K562 (cell line): ENCODE results near the gene CEP76.

Source experiments
- EP300 ChIP-seq: IDR thresholded peaks from 2 replicates; pipeline ENCODE4 v1.6.1; 2012; ENCODE audit warnings: low read length, improper control_type of control experiment
- HDAC6 ChIP-seq: IDR thresholded peaks from 2 replicates; pipeline ENCODE4 v1.6.1; 2012; ENCODE audit warnings: low read depth, mild to moderate bottlenecking, control low read depth, inconsistent platforms, low read length, moderate library complexity
- JUN ChIP-seq, 2 experiments: sonication (generic) in 1 of 2; formaldehyde crosslinking in 1 of 2; IDR thresholded peaks; 2 replicates each; pipeline versions ENCODE4 v1.6.1 to v1.8.0; 2012 to 2022; ENCODE audit warnings: borderline replicate concordance in 2 of 2, mild to moderate bottlenecking in 2 of 2, improper control_type of control experiment in 1 of 2, low read depth in 1 of 2, low read length in 1 of 2, missing genetic modification reagents in 1 of 2
- MYNN ChIP-seq, 2 experiments: sonication (generic); formaldehyde crosslinking in 1 of 2; IDR thresholded peaks; 2 replicates each; pipeline versions ENCODE4 v1.5.0 to v1.6.1; 2016 to 2020; ENCODE audit warnings: antibody characterized with exemption in 1 of 2, missing genetic modification reagents in 1 of 2
- SRSF9 ChIP-seq: fragments of 200-400 bp; formaldehyde crosslinking; IDR thresholded peaks from 2 replicates; pipeline ENCODE4 v1.6.1; 2017; ENCODE audit warnings: low read depth, low read length, borderline replicate concordance
- ZFP30 ChIP-seq: fragments of 250-450 bp; sonication (Bioruptor Pico); IDR thresholded peaks from 2 replicates; pipeline ENCODE4 v1.8.0; 2022; ENCODE audit warnings: moderate library complexity, mild to moderate bottlenecking, inconsistent platforms, borderline replicate concordance
- TF ChIP-seq, protein P1 (sequence below), 3 experiments: IDR thresholded peaks in 2 of 3; conservative IDR thresholded peaks in 1 of 3; 2 replicates each; pipeline ENCODE4 v1.5.1; 2011 to 2012; ENCODE audit warnings: low read length in 3 of 3, mild to moderate bottlenecking in 3 of 3, control low read depth in 2 of 3, improper control_type of control experiment in 1 of 3, inconsistent platforms in 1 of 3, low read depth in 1 of 3, mixed read lengths in 1 of 3, moderate library complexity in 1 of 3; ENCODE audit not compliant: insufficient read depth in 2 of 3
- TF ChIP-seq, protein P2 (sequence below): sonication (generic); formaldehyde crosslinking; IDR thresholded peaks from 2 replicates; pipeline ENCODE4 v1.8.0; 2023; ENCODE audit warnings: missing genetic modification reagents, mild to moderate bottlenecking, borderline replicate concordance
- TF ChIP-seq, protein P3 (sequence below): fragments of 450-650 bp; IDR thresholded peaks from 2 replicates; pipeline ENCODE4 v1.6.1; 2016; ENCODE audit warnings: borderline replicate concordance
- TF ChIP-seq, protein P4 (sequence below): sonication (generic); formaldehyde crosslinking; IDR thresholded peaks from 2 replicates; pipeline ENCODE4 v1.8.1; 2023; ENCODE audit warnings: mild to moderate bottlenecking, missing genetic modification reagents

DNA sequence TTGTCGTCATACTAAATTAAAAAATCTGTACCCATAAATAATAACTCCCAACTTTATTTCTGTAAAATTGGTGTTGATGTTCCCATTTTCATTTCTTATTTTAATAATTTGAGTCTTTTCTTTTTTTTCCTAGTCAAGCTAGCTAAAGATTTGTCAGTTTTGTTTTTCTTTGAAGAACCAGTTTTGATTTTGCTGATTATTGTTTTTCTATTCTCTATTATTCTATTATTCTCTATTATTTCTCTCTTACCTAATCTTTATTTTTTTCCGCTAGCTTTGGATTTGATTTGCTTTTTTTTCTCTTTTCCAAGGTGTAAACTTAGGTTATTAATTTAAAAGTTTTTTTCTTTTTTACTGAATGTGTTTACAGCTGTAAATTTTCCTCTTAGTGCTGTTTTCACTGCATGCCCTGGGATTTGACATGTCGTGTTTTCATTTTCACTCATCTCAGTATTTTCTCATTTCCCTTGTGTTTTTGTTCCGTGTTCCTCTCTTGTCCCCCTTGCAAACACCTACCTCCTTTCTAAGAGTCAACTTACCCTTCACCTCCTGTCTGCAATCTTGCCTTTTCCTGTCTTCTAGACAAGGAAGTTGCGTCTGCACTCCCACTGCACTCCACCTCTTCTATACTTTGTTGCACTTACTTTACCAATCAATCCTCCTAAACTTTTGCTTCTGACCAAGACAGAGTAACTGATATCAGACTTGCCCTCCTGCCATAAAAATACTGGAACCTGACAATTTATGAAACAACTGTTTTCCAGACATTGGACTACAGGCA is 19.2 kb upstream of the CEP76 start:
- TF ChIP-seq, protein P1, sequence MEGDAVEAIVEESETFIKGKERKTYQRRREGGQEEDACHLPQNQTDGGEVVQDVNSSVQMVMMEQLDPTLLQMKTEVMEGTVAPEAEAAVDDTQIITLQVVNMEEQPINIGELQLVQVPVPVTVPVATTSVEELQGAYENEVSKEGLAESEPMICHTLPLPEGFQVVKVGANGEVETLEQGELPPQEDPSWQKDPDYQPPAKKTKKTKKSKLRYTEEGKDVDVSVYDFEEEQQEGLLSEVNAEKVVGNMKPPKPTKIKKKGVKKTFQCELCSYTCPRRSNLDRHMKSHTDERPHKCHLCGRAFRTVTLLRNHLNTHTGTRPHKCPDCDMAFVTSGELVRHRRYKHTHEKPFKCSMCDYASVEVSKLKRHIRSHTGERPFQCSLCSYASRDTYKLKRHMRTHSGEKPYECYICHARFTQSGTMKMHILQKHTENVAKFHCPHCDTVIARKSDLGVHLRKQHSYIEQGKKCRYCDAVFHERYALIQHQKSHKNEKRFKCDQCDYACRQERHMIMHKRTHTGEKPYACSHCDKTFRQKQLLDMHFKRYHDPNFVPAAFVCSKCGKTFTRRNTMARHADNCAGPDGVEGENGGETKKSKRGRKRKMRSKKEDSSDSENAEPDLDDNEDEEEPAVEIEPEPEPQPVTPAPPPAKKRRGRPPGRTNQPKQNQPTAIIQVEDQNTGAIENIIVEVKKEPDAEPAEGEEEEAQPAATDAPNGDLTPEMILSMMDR (IDR thresholded peaks at IDR 0.05 in 2 of 3, conservative IDR thresholded peaks at IDR 0.05 in 1 of 3; ENCODE audit: insufficient read depth in 2 of 3, low read depth in 1 of 3, low read length in 3 of 3), result no peak
- TF ChIP-seq SRSF9, result no peak
- TF ChIP-seq, protein P2, sequence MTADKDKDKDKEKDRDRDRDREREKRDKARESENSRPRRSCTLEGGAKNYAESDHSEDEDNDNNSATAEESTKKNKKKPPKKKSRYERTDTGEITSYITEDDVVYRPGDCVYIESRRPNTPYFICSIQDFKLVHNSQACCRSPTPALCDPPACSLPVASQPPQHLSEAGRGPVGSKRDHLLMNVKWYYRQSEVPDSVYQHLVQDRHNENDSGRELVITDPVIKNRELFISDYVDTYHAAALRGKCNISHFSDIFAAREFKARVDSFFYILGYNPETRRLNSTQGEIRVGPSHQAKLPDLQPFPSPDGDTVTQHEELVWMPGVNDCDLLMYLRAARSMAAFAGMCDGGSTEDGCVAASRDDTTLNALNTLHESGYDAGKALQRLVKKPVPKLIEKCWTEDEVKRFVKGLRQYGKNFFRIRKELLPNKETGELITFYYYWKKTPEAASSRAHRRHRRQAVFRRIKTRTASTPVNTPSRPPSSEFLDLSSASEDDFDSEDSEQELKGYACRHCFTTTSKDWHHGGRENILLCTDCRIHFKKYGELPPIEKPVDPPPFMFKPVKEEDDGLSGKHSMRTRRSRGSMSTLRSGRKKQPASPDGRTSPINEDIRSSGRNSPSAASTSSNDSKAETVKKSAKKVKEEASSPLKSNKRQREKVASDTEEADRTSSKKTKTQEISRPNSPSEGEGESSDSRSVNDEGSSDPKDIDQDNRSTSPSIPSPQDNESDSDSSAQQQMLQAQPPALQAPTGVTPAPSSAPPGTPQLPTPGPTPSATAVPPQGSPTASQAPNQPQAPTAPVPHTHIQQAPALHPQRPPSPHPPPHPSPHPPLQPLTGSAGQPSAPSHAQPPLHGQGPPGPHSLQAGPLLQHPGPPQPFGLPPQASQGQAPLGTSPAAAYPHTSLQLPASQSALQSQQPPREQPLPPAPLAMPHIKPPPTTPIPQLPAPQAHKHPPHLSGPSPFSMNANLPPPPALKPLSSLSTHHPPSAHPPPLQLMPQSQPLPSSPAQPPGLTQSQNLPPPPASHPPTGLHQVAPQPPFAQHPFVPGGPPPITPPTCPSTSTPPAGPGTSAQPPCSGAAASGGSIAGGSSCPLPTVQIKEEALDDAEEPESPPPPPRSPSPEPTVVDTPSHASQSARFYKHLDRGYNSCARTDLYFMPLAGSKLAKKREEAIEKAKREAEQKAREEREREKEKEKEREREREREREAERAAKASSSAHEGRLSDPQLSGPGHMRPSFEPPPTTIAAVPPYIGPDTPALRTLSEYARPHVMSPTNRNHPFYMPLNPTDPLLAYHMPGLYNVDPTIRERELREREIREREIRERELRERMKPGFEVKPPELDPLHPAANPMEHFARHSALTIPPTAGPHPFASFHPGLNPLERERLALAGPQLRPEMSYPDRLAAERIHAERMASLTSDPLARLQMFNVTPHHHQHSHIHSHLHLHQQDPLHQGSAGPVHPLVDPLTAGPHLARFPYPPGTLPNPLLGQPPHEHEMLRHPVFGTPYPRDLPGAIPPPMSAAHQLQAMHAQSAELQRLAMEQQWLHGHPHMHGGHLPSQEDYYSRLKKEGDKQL (CRISPR knock-in tag), result no peak
- TF ChIP-seq MYNN (IDR thresholded peaks at IDR 0.05), result no peak
- no peak for TF ChIP-seq MYNN (CRISPR knock-in tag; IDR thresholded peaks at IDR 0.05)
- TF ChIP-seq EP300, result no peak
- TF ChIP-seq, protein P3, sequence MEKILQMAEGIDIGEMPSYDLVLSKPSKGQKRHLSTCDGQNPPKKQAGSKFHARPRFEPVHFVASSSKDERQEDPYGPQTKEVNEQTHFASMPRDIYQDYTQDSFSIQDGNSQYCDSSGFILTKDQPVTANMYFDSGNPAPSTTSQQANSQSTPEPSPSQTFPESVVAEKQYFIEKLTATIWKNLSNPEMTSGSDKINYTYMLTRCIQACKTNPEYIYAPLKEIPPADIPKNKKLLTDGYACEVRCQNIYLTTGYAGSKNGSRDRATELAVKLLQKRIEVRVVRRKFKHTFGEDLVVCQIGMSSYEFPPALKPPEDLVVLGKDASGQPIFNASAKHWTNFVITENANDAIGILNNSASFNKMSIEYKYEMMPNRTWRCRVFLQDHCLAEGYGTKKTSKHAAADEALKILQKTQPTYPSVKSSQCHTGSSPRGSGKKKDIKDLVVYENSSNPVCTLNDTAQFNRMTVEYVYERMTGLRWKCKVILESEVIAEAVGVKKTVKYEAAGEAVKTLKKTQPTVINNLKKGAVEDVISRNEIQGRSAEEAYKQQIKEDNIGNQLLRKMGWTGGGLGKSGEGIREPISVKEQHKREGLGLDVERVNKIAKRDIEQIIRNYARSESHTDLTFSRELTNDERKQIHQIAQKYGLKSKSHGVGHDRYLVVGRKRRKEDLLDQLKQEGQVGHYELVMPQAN, result no peak
- TF ChIP-seq HDAC6, result no peak
- TF ChIP-seq, protein P4, sequence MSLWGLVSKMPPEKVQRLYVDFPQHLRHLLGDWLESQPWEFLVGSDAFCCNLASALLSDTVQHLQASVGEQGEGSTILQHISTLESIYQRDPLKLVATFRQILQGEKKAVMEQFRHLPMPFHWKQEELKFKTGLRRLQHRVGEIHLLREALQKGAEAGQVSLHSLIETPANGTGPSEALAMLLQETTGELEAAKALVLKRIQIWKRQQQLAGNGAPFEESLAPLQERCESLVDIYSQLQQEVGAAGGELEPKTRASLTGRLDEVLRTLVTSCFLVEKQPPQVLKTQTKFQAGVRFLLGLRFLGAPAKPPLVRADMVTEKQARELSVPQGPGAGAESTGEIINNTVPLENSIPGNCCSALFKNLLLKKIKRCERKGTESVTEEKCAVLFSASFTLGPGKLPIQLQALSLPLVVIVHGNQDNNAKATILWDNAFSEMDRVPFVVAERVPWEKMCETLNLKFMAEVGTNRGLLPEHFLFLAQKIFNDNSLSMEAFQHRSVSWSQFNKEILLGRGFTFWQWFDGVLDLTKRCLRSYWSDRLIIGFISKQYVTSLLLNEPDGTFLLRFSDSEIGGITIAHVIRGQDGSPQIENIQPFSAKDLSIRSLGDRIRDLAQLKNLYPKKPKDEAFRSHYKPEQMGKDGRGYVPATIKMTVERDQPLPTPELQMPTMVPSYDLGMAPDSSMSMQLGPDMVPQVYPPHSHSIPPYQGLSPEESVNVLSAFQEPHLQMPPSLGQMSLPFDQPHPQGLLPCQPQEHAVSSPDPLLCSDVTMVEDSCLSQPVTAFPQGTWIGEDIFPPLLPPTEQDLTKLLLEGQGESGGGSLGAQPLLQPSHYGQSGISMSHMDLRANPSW, result no peak
- TF ChIP-seq JUN (IDR thresholded peaks at IDR 0.05; ENCODE audit: borderline replicate concordance, low read depth, low read length), result no peak
- no peak for TF ChIP-seq JUN (CRISPR knock-in tag; IDR thresholded peaks at IDR 0.05; ENCODE audit: borderline replicate concordance)
- no peak for TF ChIP-seq ZFP30
